ENCODE measurements around the gene KDM3B. TPM values are rescaled to one million over a fixed set of nuclear protein-coding genes. Genes with fewer than 3 reads are reported as not detected.

KDM3B gene
- total and polyA plus RNA-seq, 9 of the 15 experiments (the other 6 are each of a cell fraction or from before 2014, with no cell fraction given) = 13.8 to 62.8 (median 41.9) TPM

GRCh38 chr5:138338411-138339090, 13.9 kb upstream of the KDM3B start (continued):
- TF ChIP-seq, protein P1, sequence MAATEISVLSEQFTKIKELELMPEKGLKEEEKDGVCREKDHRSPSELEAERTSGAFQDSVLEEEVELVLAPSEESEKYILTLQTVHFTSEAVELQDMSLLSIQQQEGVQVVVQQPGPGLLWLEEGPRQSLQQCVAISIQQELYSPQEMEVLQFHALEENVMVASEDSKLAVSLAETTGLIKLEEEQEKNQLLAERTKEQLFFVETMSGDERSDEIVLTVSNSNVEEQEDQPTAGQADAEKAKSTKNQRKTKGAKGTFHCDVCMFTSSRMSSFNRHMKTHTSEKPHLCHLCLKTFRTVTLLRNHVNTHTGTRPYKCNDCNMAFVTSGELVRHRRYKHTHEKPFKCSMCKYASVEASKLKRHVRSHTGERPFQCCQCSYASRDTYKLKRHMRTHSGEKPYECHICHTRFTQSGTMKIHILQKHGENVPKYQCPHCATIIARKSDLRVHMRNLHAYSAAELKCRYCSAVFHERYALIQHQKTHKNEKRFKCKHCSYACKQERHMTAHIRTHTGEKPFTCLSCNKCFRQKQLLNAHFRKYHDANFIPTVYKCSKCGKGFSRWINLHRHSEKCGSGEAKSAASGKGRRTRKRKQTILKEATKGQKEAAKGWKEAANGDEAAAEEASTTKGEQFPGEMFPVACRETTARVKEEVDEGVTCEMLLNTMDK (IDR thresholded peaks at IDR 0.05; ENCODE audit: borderline replicate concordance, insufficient read depth, low read depth, low read length, poor library complexity, severe bottlenecking) = no peak
- TF ChIP-seq, protein P2, sequence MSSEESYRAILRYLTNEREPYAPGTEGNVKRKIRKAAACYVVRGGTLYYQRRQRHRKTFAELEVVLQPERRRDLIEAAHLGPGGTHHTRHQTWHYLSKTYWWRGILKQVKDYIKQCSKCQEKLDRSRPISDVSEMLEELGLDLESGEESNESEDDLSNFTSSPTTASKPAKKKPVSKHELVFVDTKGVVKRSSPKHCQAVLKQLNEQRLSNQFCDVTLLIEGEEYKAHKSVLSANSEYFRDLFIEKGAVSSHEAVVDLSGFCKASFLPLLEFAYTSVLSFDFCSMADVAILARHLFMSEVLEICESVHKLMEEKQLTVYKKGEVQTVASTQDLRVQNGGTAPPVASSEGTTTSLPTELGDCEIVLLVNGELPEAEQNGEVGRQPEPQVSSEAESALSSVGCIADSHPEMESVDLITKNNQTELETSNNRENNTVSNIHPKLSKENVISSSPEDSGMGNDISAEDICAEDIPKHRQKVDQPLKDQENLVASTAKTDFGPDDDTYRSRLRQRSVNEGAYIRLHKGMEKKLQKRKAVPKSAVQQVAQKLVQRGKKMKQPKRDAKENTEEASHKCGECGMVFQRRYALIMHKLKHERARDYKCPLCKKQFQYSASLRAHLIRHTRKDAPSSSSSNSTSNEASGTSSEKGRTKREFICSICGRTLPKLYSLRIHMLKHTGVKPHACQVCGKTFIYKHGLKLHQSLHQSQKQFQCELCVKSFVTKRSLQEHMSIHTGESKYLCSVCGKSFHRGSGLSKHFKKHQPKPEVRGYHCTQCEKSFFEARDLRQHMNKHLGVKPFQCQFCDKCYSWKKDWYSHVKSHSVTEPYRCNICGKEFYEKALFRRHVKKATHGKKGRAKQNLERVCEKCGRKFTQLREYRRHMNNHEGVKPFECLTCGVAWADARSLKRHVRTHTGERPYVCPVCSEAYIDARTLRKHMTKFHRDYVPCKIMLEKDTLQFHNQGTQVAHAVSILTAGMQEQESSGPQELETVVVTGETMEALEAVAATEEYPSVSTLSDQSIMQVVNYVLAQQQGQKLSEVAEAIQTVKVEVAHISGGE (CRISPR knock-in tag; IDR thresholded peaks at IDR 0.05) = 0 out of 6 replicates have a peak, but pooled peaks of 1 of the 3 experiments have one; percentile 36
- TF ChIP-seq, protein P3, sequence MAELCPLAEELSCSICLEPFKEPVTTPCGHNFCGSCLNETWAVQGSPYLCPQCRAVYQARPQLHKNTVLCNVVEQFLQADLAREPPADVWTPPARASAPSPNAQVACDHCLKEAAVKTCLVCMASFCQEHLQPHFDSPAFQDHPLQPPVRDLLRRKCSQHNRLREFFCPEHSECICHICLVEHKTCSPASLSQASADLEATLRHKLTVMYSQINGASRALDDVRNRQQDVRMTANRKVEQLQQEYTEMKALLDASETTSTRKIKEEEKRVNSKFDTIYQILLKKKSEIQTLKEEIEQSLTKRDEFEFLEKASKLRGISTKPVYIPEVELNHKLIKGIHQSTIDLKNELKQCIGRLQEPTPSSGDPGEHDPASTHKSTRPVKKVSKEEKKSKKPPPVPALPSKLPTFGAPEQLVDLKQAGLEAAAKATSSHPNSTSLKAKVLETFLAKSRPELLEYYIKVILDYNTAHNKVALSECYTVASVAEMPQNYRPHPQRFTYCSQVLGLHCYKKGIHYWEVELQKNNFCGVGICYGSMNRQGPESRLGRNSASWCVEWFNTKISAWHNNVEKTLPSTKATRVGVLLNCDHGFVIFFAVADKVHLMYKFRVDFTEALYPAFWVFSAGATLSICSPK (IDR thresholded peaks at IDR 0.05; ENCODE audit: borderline replicate concordance) = no peak
- TF ChIP-seq ATF6 (CRISPR knock-in tag; IDR thresholded peaks at IDR 0.05) (no peak), NFIX (CRISPR knock-in tag; IDR thresholded peaks at IDR 0.05; ENCODE audit: low read depth) (no peak), YBX1 (IDR thresholded peaks at IDR 0.05) (no peak), BCLAF1 (IDR thresholded peaks at IDR 0.05; ENCODE audit: borderline replicate concordance in 1 of 2, control insufficient read depth in 1 of 2, low read depth in 2 of 2, low read length in 1 of 2) (0 out of 4 replicates have a peak, but pooled peaks of 1 of the 2 experiments have one; percentile 53)
- TF ChIP-seq, protein P4, sequence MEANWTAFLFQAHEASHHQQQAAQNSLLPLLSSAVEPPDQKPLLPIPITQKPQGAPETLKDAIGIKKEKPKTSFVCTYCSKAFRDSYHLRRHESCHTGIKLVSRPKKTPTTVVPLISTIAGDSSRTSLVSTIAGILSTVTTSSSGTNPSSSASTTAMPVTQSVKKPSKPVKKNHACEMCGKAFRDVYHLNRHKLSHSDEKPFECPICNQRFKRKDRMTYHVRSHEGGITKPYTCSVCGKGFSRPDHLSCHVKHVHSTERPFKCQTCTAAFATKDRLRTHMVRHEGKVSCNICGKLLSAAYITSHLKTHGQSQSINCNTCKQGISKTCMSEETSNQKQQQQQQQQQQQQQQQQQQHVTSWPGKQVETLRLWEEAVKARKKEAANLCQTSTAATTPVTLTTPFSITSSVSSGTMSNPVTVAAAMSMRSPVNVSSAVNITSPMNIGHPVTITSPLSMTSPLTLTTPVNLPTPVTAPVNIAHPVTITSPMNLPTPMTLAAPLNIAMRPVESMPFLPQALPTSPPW (CRISPR knock-in tag; IDR thresholded peaks at IDR 0.05) = peak; percentile 92
